Mucosa of descending colon (tissue), 3 donors: ENCODE results near the gene CCDC71L. TPM values are rescaled to one million over a fixed set of nuclear protein-coding genes. Genes with fewer than 3 reads are reported as not detected.
A peak's percentile ranks its signal among the peaks of the same experiment; 100 is the strongest.
"Not testable (repeated sequence)": the region's sequence is repeated elsewhere in the genome, so short reads cannot be mapped to it uniquely, and the experiment has no call there.

Source experiments
- ATAC-seq: fragments of 200-7000 bp; cut with Tn5 transposase; one replicate; pipeline ENCODE4 v1.9.1; 2020; ENCODE audit warnings: mild to moderate bottlenecking, moderate library complexity
- DNase-seq, 3 donors: peaks; one replicate each; pipeline ENCODE4 v3.0.0-alpha.2; 2020
- H3K36me3 ChIP-seq: fragments of 200-600 bp; one replicate; pipeline ENCODE4 v1.8.0; 2021; ENCODE audit warnings: low read depth, mild to moderate bottlenecking
- H3K4me1 ChIP-seq: fragments of 200-600 bp; one replicate; pipeline ENCODE4 v1.8.0; 2021; ENCODE audit warnings: low read depth, mild to moderate bottlenecking
- H3K4me3 ChIP-seq: fragments of 200-600 bp; one replicate; pipeline ENCODE4 v1.8.0; 2021; ENCODE audit warnings: mild to moderate bottlenecking
- H3K9me3 ChIP-seq: fragments of 200-600 bp; one replicate; pipeline ENCODE4 v1.8.0; 2021; ENCODE audit warnings: mild to moderate bottlenecking
- CTCF ChIP-seq: fragments of 200-600 bp; IDR thresholded peaks from one replicate; pipeline ENCODE4 v1.8.0; 2022; ENCODE audit warnings: antibody characterized with exemption, mild to moderate bottlenecking
- intact Hi-C, 2 donors: fragments of 100-400 bp; cut with DNase I in 1 of 2; cut with micrococcal nuclease in 1 of 2; formaldehyde crosslinking; loops; one replicate each; pipeline versions ENCODE4 v1.11.0 to v1.11.1; 2022; cut with DNase I, micrococcal nuclease
- total RNA-seq, 3 donors: library from RNA; stranded (reverse); fragmentation: NEBNext Ultra II Directional in 2 of 3; extraction: Animal tissue kit (Norgen Biotek cat#: 25700) in 2 of 3; gene quantifications; one replicate each; pipeline versions ENCODE4 v1.2.1 to v1.2.4, GENCODE V29; 2021 to 2023
- donor health status: DM: no; HTN: no; CAD: no; lungs with moderate emphysema.
- donor health status: DM: no; HTN: no; CAD: no.
- donor health status: DM: no; HTN: yes; CAD: no.

Gene CCDC71L
- total RNA-seq, 3 donors from 2014 or later: 17.4 to 25.6 (median 22.1) TPM

GRCh38 chr7:106683941-106684340 is 23.0 kb upstream of the CCDC71L start:
- Histone ChIP-seq H3K36me3 (no peaks in the 10 kb centered on the region), H3K4me1 (no peaks in the 10 kb centered on the region), H3K4me3 (no peak overlapping the region), H3K9me3 (no peaks in the 10 kb centered on the region)
- ATAC-seq (no peak), DNase-seq (no peak)
- TF ChIP-seq CTCF: no peak
- intact Hi-C loops: no loop called here

GRCh38 chr7:106681815-106682495 is 21.0 kb upstream of the CCDC71L start:
- H3K36me3 ChIP-seq: no peaks in the 10 kb centered on the region

GRCh38 chr7:106679153-106679931 is 18.4 kb upstream of the CCDC71L start:
- ATAC-seq: peak; percentile 29
- H3K9me3 ChIP-seq: no peaks in the 10 kb centered on the region
- H3K4me1 ChIP-seq: no peaks in the 10 kb centered on the region
- no peak for DNase-seq
- intact Hi-C loops: no loop called here
- no peak for TF ChIP-seq CTCF
- no peak overlapping the region for H3K4me3 ChIP-seq
- H3K36me3 ChIP-seq: no peaks in the 10 kb centered on the region

More at GRCh38 chr7:106681815-106682495, 21.0 kb upstream of the CCDC71L start:
- no peaks in the 10 kb centered on the region for H3K4me1 ChIP-seq
- DNase-seq (no peak), ATAC-seq (no peak)
- no peak overlapping the region for H3K4me3 ChIP-seq
- H3K9me3 ChIP-seq: no peaks in the 10 kb centered on the region
- intact Hi-C loops: no loop called here
- no peak for TF ChIP-seq CTCF

GRCh38 chr7:106678795-106679152 is 17.8 kb upstream of the CCDC71L start:
- Histone ChIP-seq H3K36me3 (no peaks in the 10 kb centered on the region), H3K4me3 (no peak overlapping the region), H3K9me3 (no peaks in the 10 kb centered on the region), H3K4me1 (no peaks in the 10 kb centered on the region)
- no peak for ATAC-seq
- no peak for TF ChIP-seq CTCF
- no peak for DNase-seq
- intact Hi-C loops: no loop called here

- H3K4me1 ChIP-seq, H3K36me3 ChIP-seq, DNase-seq, ATAC-seq, H3K9me3 ChIP-seq, intact Hi-C loops, H3K4me3 ChIP-seq: not testable (repeated sequence)
Measured at GRCh38 chr7:106676506-106676905, 15.5 kb upstream of the CCDC71L start.

- H3K4me1 ChIP-seq, H3K36me3 ChIP-seq, ATAC-seq, DNase-seq, intact Hi-C loops, H3K4me3 ChIP-seq, H3K9me3 ChIP-seq: not testable (repeated sequence)
Measured at GRCh38 chr7:106673688-106674087, 12.7 kb upstream of the CCDC71L start.

GRCh38 chr7:106671930-106672329 is 11.0 kb upstream of the CCDC71L start:
- DNase-seq, H3K4me3 ChIP-seq, H3K4me1 ChIP-seq, H3K9me3 ChIP-seq, ATAC-seq, H3K36me3 ChIP-seq, intact Hi-C loops: not testable (repeated sequence)
